Measurements from ENCODE around the gene NTHL1. TPM values are rescaled to one million over a fixed set of nuclear protein-coding genes. Genes with fewer than 3 reads are reported as not detected.
A peak's percentile ranks its signal among the peaks of the same experiment; 100 is the strongest.

The NTHL1 gene
- total and polyA plus RNA-seq, 10 of the 15 experiments (the other 5 are each of a cell fraction or from before 2014, with no cell fraction given) = 0.85 to 54.7 (median 39.0) TPM

- TF ChIP-seq NFXL1 (IDR thresholded peaks at IDR 0.05; ENCODE audit: borderline replicate concordance) (no peak), CTCF (IDR thresholded peaks at IDR 0.05 in 2 of 3, conservative IDR thresholded peaks at IDR 0.05 in 1 of 3; ENCODE audit: control insufficient read depth in 2 of 3, extremely low read depth in 1 of 3, insufficient read depth in 1 of 3, low read depth in 3 of 3, low read length in 3 of 3) (peak in 1 of 3 experiments; percentile 16; a peak in 1 of 6 replicates), CEBPZ (IDR thresholded peaks at IDR 0.05; ENCODE audit: low read depth, low read length) (no peak), SIX5 (IDR thresholded peaks at IDR 0.05; ENCODE audit: low read depth, low read length, severe bottlenecking) (no peak), ZNF217 (IDR thresholded peaks at IDR 0.05) (no peak), ZNF24 (IDR thresholded peaks at IDR 0.05) (no peak), POLR2A (IDR thresholded peaks at IDR 0.05; ENCODE audit: low read depth, low read length) (no peak), E2F8 (IDR thresholded peaks at IDR 0.05; ENCODE audit: low read depth, partially characterized antibody) (no peak), MXI1 (IDR thresholded peaks at IDR 0.05; ENCODE audit: low read depth, low read length) (no peak)
- FAIRE-seq = no peak
These were observed 9.2 kb upstream of the NTHL1 start for GRCh38 chr16:2056681-2057407.

More at GRCh38 chr16:2056681-2057407, 9.2 kb upstream of the NTHL1 start:
- BruUV-seq (replicated peaks) = no TSS peak
- ChIA-PET SMC1A (ENCODE audit: uncharacterized antibody, unreplicated experiment) (no interaction called here), RAD21 (ENCODE audit: unreplicated experiment) (no interaction called here), CTCF (interaction anchor here (1.7 kb wide), 1 partner anchor 34 kb away, joined by 6 read pairs; no protein-coding TSS in a partner anchor), POLR2A (no interaction called here)
- no peak overlapping the region for H3K9ac ChIP-seq (ENCODE audit: control insufficient read depth, insufficient read depth, low read length)
- DNase-seq (ENCODE audit: low read depth, low spot score) (no peak), ATAC-seq (no peak; the same call in 2 of the 3 replicates)
- H3K27ac ChIP-seq (ENCODE audit: control insufficient read depth, insufficient read depth) = no peak overlapping the region
- 75% methylated on average over 19 of the region's 19 CpGs for WGBS (ENCODE audit: insufficient coverage, insufficient replicate concordance, low lambda C conversion rate, missing lambda C conversion rate)
- no peaks in the 10 kb centered on the region for H4K20me1 ChIP-seq (ENCODE audit: control insufficient read depth, insufficient read depth)
- H3K4me1 ChIP-seq (ENCODE audit: control insufficient read depth, insufficient read depth, low read length) = no peaks in the 10 kb centered on the region
- no peak overlapping the region for H2AFZ ChIP-seq (ENCODE audit: control insufficient read depth, low read depth, low read length)
- H3K9me3 ChIP-seq (replicated peaks; ENCODE audit: control insufficient read depth, insufficient read depth, low read length) = no peaks in the 10 kb centered on the region
- H3K36me3 ChIP-seq (ENCODE audit: control insufficient read depth in 2 of 2, insufficient read depth in 2 of 2, low read length in 1 of 2) = peaks cover 2 to 11% of the 10 kb centered on the region in 2 experiments; a peak in 2 of 4 replicates
- in situ Hi-C loops (cut with MboI) = no loop called here
- no peaks in the 10 kb centered on the region for H3K27me3 ChIP-seq (replicated peaks in 1 of 2; ENCODE audit: control insufficient read depth in 2 of 2, insufficient read depth in 2 of 2, low read length in 1 of 2)
- no peak overlapping the region for H3K4me3 ChIP-seq
- H3K79me2 ChIP-seq (ENCODE audit: control insufficient read depth, insufficient read depth, low read length) = no peaks in the 10 kb centered on the region
- intact Hi-C loops (cut with micrococcal nuclease; ENCODE audit: unreplicated experiment) = no loop called here
- H3K4me2 ChIP-seq (ENCODE audit: control insufficient read depth, insufficient read depth) = no peak overlapping the region
